Measurements from ENCODE around the gene GPBP1L1. TPM values are rescaled to one million over a fixed set of nuclear protein-coding genes. Genes with fewer than 3 reads are reported as not detected.

Gene GPBP1L1
- total and polyA plus RNA-seq, 2 of the 13 experiments (the other 11 are each of a cell fraction or from before 2014, with no cell fraction given): 45.9 to 86.1 TPM

DNA sequence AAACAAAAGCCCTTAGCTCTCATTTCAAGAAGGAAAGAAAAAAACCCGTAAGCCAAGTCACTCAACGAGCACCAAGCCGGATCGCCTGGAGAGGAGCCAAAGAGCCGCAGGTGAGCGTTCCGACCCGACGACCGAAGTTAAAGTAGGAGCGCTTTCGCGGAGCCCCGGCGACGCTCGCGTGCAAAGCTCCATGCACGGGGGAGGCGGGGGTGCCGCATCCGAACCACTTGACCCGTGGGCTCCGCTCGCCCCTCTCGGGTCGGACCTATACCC lies 382 bp downstream of the GPBP1L1 start:
- under 1% methylated on average over 18 of the region's 27 CpGs for WGBS (ENCODE audit: low lambda C conversion rate)
- no TSS peak for BruUV-seq (replicated peaks)
- H3K9ac ChIP-seq (ENCODE audit: insufficient read depth, low read depth, low read length): peak overlapping the region; percentile 100
- H3K4me2 ChIP-seq (ENCODE audit: low read depth, low read length): peak overlapping the region; percentile 68
- H2AFZ ChIP-seq (ENCODE audit: low read length): no peak overlapping the region
- no peaks in the 10 kb centered on the region for H3K9me3 ChIP-seq (ENCODE audit: low read length)
- DNase-seq (ENCODE audit: low spot score) (peak; percentile 37), FAIRE-seq (no peak), ATAC-seq (peak; percentile 0)
- peak overlapping the region; percentile 99 for H3K27ac ChIP-seq (ENCODE audit: extremely low read length, insufficient read depth, low read length)
- H3K4me3 ChIP-seq (replicated peaks in 1 of 3; ENCODE audit: insufficient read depth in 1 of 3, low read depth in 2 of 3, low read length in 3 of 3): peak overlapping the region; percentile 70 to 98 (median 93)
- ChIA-PET POLR2A (interaction anchor here (0.6 to 2.7 kb wide), 28 partner anchors 9 to 739 kb away, joined by 3 to 29 read pairs (median 4); partner anchors contain the start of genes IPP, NASP and PRDX1), CTCF (ENCODE audit: low intra/inter-chr PET ratio, low total read pairs) (no interaction called here)
- H3K4me1 ChIP-seq (ENCODE audit: insufficient read depth, low read length): peaks cover 55% of the 10 kb centered on the region
- intact Hi-C loops (cut with micrococcal nuclease; ENCODE audit: unreplicated experiment) (loop anchor here (1.0 to 5.0 kb wide), 5 partner anchors 66 to 493 kb away; partner anchors contain the start of genes IPP and MAST2), in situ Hi-C loops (cut with HindIII; ENCODE audit: extremely low pct_ligation_motif_present, low pct_unique_long_range_greater_than_20kb) (loop anchor here (5.0 kb wide), 1 partner anchor 116 kb away; the partner anchor contains the start of gene MAST2)
- peaks cover 0 to 6% of the 10 kb centered on the region in 2 experiments; a peak in 2 of 5 replicates for H3K36me3 ChIP-seq (replicated peaks in 1 of 2; ENCODE audit: control insufficient read depth in 1 of 2, insufficient read depth in 2 of 2, low read length in 2 of 2)
- H3K27me3 ChIP-seq (ENCODE audit: control insufficient read depth in 1 of 2, insufficient read depth in 2 of 2, low read length in 2 of 2): peaks cover 0 to 5% of the 10 kb centered on the region in 2 experiments; a peak in 2 of 5 replicates
- peaks cover 81% of the 10 kb centered on the region for H3K79me2 ChIP-seq (ENCODE audit: insufficient read depth, low read length)
- peaks cover 39% of the 10 kb centered on the region for H4K20me1 ChIP-seq (ENCODE audit: insufficient read depth, low read length)
- TF ChIP-seq U2AF1 (optimal IDR thresholded peaks at IDR 0.05; ENCODE audit: low read depth, low read length): no peak
- TF ChIP-seq ZNF251 (CRISPR knock-in tag; IDR thresholded peaks at IDR 0.05): no peak
- 0 out of 2 replicates have a peak, but pooled peaks have one; percentile 11 for TF ChIP-seq HOXD1 (CRISPR knock-in tag; IDR thresholded peaks at IDR 0.05)
- TF ChIP-seq, protein P1, sequence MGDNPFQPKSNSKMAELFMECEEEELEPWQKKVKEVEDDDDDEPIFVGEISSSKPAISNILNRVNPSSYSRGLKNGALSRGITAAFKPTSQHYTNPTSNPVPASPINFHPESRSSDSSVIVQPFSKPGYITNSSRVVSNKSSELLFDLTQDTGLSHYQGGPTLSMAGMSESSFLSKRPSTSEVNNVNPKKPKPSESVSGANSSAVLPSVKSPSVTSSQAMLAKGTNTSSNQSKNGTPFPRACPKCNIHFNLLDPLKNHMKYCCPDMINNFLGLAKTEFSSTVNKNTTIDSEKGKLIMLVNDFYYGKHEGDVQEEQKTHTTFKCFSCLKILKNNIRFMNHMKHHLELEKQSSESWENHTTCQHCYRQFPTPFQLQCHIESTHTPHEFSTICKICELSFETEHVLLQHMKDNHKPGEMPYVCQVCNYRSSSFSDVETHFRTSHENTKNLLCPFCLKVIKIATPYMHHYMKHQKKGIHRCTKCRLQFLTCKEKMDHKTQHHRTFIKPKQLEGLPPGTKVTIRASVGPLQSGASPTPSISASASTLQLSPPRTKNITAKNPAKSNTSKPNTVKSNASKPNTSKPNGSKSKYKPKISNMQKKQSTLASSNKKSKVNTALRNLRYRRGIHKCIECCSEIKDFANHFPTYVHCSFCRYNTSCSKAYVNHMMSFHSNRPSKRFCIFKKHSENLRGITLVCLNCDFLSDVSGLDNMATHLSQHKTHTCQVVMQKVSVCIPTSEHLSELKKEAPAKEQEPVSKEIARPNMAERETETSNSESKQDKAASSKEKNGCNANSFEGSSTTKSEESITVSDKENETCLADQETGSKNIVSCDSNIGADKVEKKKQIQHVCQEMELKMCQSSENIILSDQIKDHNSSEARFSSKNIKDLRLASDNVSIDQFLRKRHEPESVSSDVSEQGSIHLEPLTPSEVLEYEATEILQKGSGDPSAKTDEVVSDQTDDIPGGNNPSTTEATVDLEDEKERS (CRISPR knock-in tag; IDR thresholded peaks at IDR 0.05): no peak; the same call in 1 of the 2 replicates
- TF ChIP-seq ZNF441 (CRISPR knock-in tag; IDR thresholded peaks at IDR 0.05; ENCODE audit: borderline replicate concordance): no peak
- no peak for TF ChIP-seq ZZZ3 (CRISPR knock-in tag; IDR thresholded peaks at IDR 0.05; ENCODE audit: borderline replicate concordance)
- TF ChIP-seq ZNF614 (CRISPR knock-in tag; IDR thresholded peaks at IDR 0.05; ENCODE audit: borderline replicate concordance): no peak
- peak; percentile 49; the same call in 1 of the 2 replicates for TF ChIP-seq KMT2A (CRISPR knock-in tag; IDR thresholded peaks at IDR 0.05)
- no peak for TF ChIP-seq EED (CRISPR knock-in tag; IDR thresholded peaks at IDR 0.05)
- TF ChIP-seq, protein P2, sequence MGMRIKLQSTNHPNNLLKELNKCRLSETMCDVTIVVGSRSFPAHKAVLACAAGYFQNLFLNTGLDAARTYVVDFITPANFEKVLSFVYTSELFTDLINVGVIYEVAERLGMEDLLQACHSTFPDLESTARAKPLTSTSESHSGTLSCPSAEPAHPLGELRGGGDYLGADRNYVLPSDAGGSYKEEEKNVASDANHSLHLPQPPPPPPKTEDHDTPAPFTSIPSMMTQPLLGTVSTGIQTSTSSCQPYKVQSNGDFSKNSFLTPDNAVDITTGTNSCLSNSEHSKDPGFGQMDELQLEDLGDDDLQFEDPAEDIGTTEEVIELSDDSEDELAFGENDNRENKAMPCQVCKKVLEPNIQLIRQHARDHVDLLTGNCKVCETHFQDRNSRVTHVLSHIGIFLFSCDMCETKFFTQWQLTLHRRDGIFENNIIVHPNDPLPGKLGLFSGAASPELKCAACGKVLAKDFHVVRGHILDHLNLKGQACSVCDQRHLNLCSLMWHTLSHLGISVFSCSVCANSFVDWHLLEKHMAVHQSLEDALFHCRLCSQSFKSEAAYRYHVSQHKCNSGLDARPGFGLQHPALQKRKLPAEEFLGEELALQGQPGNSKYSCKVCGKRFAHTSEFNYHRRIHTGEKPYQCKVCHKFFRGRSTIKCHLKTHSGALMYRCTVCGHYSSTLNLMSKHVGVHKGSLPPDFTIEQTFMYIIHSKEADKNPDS (CRISPR knock-in tag; IDR thresholded peaks at IDR 0.05): no peak
- no peak for TF ChIP-seq NCOR1 (IDR thresholded peaks at IDR 0.05; ENCODE audit: borderline replicate concordance, low read length)
- TF ChIP-seq GLI4 (CRISPR knock-in tag; IDR thresholded peaks at IDR 0.05; ENCODE audit: borderline replicate concordance): 0 out of 2 replicates have a peak, but pooled peaks have one; percentile 57
- TF ChIP-seq CC2D1A (CRISPR knock-in tag; IDR thresholded peaks at IDR 0.05): no peak
- 0 out of 2 replicates have a peak, but pooled peaks have one; percentile 36 for TF ChIP-seq KAT7 (CRISPR knock-in tag; IDR thresholded peaks at IDR 0.05; ENCODE audit: borderline replicate concordance)
- no peak for TF ChIP-seq KDM4B (CRISPR knock-in tag; IDR thresholded peaks at IDR 0.05)
- no peak for TF ChIP-seq EHMT2 (IDR thresholded peaks at IDR 0.05; ENCODE audit: borderline replicate concordance, low read depth, low read length)
- TF ChIP-seq REXO4 (CRISPR knock-in tag; IDR thresholded peaks at IDR 0.05; ENCODE audit: borderline replicate concordance): no peak
- no peak for TF ChIP-seq ZNF607 (CRISPR knock-in tag; IDR thresholded peaks at IDR 0.05; ENCODE audit: borderline replicate concordance)
- TF ChIP-seq TBX2 (CRISPR knock-in tag; IDR thresholded peaks at IDR 0.05; ENCODE audit: borderline replicate concordance): no peak
- TF ChIP-seq, protein P3, sequence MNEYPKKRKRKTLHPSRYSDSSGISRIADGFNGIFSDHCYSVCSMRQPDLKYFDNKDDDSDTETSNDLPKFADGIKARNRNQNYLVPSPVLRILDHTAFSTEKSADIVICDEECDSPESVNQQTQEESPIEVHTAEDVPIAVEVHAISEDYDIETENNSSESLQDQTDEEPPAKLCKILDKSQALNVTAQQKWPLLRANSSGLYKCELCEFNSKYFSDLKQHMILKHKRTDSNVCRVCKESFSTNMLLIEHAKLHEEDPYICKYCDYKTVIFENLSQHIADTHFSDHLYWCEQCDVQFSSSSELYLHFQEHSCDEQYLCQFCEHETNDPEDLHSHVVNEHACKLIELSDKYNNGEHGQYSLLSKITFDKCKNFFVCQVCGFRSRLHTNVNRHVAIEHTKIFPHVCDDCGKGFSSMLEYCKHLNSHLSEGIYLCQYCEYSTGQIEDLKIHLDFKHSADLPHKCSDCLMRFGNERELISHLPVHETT (CRISPR knock-in tag; conservative IDR thresholded peaks at IDR 0.05): peak; percentile 2; the same call in 1 of the 2 replicates
